IPS-NIHi11 (cell line): ENCODE data around the gene ABHD17C.

Source experiments
- DNase-seq: peaks from one replicate; pipeline ENCODE4 v3.0.0; 2012; ENCODE audit warnings: mixed read lengths, low spot score

The ABHD17C gene

DNA sequence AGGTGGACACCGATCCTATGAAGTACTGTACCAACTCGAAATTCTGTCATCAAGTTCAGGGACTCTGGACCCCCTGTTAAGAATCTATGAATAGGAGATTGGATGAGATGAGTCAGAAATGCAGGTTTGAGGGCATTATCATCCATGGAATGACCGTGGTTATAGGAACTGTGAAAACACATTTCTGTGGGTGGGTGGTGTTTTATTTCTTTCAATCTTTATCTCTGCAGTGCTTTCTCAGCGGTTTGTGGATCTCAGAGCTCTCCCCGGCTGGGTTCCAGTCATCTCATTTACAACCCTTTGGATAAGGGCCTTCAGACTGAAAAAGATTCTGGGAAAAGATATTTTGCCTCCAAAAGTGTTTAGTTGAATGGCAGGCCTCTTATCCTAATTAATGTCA lies 5.4 kb upstream of the ABHD17C start:
- no peak for DNase-seq

DNA sequence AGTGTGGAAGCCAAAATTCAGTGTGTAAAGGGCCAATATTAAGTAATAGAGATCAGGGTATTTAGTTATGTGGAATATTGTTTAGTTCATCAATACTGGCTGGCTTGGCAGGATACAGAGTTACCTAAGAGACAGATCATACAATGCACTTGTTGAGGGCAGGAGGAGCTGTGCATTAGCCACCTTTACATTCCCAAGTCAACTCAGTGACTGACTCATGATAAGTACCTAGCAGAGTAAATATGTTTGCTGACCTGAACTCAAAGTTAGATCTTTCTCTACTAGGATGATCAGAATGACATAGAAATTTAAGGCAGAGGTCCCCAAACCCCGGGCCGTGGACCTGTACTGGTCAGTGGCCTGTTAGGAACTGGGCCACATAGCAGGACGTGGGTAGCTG lies 3.5 kb upstream of the ABHD17C start:
- no peak for DNase-seq

DNA sequence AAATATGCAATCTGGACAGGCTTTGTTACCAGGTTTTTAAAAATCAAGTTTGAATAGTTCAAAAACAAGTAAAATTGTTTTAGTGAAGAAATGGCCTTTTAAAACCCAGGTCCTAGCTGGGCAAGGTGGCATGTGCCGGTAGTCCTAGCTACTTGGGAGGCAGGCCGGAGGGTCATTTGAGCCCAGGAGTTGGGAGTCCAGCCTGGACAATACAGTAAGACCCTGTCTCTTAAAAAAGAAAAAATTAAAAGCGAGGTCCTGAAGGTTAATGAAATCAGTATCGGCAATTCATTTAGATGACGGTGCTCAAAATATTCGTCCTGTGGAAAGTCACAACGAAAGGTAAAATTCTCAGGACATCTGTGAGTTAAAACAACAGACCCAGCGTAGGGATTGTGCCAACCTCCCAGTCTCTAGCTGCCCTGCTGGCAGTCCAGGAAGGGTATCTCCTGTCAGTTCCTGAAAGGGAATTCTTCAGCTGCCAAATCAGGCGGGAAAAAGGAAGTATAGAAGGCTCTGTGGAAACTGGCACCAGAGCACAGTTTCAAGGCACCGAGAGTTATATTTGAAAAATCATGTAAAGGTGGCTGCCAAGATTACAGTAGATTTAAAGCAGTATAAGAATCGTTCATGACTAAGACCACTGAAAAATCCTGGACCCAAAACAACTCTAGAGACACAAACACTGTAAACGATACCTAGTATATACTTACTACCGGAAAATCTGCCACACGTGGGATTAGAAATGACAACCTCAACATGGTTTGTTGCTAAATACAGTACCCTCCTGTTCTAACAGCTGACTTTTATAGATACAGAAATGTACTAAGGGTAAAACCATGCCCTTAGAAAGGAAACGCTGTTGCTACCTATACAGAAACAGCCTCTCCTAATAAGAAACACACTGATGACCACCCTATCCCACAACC lies 1.2 kb upstream of the ABHD17C start:
- DNase-seq = no peak

DNA sequence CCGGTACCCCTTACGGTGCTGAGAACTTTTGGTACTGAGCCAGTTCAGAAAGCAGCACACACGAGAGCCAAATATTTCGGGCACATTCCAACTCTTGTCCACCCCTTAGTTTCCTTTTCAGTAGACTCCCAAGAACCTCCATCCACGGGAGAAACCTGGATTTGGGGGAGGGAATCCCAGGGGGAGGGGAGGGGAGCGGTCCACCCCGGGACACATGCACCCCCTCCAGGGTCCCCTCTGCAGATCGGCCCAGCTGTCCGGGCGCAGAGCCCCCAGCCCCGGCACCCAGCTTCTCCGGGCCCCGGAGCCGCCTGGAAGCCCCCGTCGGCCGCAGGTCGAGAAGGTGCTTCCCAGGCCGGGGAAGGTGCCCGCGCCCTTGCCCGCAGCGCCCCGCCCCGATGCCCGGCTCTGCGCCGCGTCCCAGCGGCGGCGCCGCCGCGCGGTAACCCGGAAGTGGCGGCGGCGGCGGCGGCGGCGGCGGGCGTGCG lies 455 bp upstream of the ABHD17C start:
- DNase-seq = no peak

DNA sequence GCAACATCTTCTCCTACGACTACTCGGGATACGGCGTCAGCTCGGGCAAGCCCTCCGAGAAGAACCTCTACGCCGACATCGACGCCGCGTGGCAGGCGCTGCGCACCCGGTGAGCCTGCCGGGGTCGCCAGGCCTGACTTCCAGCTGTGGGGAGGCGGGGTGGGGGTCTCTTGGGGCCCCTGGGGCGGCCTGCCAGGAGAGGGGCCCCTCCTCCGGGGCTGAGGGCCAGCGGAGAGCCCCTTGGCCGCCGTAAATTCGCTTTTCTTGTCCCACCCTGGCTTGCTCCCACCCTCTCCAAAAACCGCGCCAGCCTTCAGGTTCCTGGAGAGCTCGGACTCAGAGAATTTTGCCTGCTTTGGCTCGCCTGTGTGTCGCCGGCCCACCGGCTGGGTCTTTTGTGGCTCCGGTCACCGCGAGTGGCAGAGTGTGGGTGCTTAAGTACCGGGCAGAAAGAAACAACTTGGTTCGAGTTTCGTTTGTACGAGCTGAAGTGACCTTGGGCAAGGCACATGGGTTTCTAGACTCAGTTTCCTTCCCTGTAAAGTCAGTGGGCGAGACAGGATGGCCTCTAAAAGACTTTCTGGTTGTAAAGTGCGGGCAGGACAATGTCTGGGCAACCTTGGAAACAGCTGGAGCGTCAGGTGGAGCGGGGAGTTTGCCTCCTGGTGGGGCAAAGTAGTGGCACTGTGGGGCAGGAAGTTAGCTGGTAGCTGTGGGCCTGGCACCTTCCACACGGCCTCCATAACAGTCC lies 976 bp downstream of the ABHD17C start:
- DNase-seq = peak; percentile 42

DNA sequence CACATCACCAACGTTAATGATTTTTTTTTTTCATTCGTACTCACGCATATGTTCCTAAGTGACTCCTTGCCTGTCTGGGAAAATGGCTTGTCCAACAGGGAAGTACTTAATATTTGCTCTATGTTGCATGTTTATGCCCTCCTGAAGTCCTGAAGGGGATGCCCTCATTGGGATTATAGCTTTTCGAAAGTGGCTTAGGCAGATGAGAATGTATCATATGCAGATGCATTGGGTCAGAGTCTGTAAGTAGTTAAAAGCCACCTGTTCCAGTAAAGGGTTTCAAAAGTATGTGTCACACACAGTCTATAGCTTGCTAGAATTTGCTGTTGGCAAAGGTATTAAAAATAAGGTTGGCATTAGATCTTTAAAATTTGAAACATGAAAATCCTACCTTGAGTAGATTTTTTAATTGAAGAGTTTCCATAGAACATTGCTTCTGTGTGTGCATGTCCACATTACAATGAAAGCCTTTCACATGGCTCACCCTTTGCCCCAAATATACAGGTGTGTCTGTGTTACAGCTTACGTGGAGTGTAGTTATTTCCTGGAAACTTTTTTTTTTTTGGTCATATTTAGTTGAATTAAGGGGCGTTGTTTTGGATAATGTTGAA lies 2.1 kb downstream of the ABHD17C start:
- no peak for DNase-seq

DNA sequence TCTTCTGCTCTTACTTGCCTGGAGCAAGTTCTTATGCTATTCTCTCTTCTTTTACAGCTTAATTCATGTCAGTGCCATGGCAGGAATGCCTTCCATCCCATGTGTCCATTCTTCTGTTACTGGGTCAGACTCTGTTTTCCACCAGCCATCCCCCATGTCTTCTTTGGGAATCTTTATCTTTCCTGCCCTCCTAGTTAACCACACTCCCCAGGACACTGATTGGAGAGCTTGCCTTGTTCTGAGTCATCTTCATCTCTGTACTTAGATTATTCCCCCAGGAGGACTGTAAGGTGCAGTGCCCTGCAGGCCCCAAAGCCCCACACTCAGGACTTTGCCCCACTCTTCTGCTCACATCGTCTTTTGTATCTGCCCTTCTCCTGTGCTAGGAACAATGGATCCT lies 3.6 kb downstream of the ABHD17C start:
- DNase-seq = no peak

DNA sequence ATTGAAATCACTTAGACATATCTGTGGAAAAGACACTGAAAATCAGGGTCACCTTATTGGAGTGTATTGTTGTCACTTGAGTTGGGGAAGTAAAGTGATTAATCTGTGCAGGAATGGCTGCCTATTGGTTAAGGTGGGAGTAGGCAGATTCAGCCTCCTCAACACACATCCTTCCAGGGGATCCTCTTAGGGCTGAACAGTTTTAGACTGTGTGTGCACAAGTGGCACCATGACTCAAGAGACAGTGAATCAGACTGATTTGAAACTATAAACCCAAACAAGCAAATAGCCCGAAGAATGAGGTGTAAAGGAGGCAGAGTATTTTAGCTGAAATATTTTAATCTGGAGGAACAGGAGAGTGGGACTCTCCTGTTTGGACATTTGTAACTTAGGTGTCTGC lies 4.9 kb downstream of the ABHD17C start:
- DNase-seq = no peak

DNA sequence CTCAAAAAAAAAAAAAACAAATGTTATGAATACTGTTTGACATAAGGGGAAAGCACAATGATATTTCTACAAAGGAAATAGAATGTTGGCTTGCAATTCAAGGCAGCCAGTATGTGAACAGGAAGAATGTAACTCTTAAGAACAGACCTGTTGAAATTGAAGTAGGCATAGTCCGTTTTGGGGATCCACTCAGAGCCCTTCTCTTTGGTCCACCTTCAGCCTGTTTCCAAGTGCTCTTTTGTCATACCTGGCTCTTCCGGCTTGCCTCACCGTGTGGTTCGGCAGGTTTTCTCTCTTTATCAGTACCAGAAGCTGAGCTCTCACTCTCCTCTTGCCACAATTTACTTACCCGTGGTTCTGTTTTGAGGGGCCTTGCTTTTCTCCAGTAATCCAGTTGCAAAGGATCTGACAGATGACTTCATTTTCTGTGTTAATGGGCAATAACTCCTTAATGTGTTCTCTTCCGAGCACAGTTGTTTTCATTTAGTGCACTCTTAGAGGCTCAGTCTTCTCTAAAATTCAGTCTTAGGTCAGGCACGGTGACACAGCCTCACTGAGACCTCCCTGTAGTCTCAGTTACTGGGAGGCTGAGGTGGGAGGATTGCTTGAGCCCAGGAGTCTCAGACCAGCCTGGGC lies 6.7 kb downstream of the ABHD17C start:
- DNase-seq = no peak

DNA sequence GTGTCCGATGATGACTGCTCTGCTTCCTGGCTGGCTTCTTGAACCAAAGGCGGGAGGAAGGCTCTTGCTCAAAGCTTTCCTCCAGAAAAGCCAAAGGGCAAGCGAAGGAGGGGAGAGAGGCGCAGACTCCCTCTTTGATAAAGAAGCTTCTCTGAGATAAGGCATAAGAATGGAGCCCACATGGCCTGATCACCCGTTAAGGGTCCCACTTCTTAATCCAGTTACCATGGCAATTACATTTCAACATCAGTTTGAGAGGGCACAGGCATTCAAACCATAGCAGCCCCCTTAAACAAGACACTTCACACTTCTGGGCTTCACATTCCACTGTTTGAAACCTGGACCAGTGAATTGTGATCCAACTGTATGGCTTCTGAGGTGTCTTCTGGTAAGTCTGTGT lies 8.0 kb downstream of the ABHD17C start:
- DNase-seq = no peak

DNA sequence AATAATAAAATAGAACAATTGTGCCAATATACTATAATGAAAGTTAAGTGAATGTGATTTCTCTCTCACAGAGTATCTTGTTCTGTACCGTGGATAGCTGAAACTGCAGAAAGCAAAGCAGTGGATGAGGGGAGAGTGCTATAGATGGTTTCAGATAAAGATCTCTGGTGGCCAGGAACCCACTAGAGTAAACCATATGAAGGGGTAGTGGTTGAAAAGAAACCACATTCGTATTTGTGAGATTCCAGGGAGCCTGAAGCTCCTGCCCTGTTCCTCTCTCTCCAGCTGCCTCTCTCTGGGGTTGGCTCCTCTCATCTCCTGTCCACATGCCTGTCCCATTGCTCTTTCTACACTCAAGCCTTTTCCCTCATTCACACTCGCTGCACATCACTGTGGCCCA lies 8.9 kb downstream of the ABHD17C start:
- DNase-seq = no peak

DNA sequence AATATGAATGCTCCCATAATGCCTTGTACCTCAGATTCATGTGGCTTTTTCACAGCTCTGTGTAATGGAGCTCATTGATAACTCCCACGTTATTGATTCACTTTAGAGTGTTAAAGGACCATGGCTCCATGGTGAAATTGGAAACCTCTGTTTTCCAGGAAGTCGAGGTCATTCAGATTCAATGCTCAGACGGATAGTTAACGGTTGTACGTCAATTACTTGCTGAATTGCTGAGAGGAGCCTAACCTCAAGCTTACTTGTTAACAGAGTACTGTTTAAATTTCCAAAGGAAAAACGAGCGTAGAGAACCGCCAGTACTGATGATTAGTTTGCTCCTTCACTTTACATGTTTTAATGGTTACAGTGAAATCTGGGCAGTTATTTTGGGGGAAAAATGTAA lies 11.1 kb downstream of the ABHD17C start:
- peak; percentile 30 for DNase-seq

DNA sequence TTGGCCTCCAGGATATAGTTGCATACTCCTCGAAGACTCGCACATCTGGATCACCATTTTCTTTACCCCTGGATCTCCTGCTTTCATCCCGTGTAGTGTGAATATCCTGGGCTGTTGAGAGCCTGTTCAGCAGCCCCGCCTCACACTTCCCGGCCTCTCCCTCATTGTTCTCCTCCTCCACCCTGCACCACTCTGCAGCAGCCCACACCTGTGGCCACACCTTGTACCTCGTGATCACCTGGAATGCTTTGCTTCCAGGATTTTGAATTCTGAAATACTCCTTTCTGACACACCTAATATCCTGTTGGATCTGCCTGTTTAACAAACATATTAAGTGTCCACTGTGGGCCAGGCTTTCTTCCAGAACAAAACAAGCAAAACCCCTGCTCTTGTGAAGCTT lies 14.4 kb downstream of the ABHD17C start:
- peak; percentile 65 for DNase-seq

DNA sequence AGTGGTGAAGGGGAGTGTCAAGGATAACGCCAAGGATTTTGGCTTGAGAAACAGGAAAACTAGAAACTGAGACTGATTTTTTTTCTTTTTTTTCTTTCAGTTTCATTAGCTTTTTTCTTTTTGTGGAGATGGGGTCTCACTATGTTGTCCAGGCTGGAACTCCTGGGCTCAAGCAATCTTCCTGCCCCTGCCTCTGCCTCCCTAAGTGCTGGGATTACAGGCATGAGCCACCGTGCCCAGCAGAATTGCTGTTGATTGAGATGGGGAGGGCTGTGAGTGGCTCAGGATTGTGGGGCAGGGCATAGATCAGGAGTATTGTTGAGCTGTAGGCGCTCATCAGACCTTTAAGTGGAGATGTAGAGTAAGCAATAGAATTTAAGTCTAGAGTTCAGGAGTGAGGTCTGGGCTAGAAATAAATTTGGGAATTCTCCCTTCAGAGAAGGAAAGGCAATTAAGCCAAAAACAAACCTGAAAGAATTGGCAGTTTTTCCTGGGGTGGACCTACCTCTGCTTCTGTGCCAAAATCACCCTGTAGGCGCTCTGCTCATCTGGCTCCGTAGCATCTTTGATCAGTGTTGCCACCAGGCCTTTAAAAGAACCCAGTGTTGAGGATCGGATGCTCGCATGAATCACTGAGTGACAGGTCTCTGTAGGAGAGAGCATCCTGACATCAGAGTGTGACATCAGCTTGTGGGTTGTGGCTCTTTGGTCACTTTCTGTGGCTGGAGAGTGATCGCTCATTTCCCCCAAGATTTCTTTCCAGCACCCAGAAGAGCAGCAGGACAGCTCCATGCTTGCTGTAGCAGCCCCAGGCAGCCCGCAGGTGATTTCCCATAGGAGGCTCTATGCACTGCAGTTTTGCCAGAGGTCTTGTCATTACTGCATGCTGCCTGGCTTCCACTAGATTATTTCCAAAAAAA lies 15.8 kb downstream of the ABHD17C start:
- DNase-seq = no peak

DNA sequence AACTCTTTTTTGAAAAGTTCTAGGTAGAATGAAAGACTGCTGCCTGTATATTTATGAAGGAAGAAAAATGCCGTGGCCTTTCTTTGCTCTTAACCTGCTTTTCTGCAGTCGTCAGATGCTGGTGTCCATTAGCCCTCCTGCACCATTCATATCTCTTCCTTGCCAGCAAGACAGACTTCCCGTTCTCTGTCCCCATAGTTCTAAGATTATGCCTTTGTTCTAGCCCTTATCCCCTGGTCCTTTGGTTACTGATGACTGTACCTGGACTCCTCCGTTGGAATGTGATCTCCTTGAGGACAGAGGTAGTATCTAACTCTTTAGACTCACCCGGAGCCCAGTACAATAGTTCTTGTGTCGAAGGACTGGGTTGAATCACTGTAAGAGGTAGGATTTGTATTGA lies 16.8 kb downstream of the ABHD17C start:
- DNase-seq = no peak

DNA sequence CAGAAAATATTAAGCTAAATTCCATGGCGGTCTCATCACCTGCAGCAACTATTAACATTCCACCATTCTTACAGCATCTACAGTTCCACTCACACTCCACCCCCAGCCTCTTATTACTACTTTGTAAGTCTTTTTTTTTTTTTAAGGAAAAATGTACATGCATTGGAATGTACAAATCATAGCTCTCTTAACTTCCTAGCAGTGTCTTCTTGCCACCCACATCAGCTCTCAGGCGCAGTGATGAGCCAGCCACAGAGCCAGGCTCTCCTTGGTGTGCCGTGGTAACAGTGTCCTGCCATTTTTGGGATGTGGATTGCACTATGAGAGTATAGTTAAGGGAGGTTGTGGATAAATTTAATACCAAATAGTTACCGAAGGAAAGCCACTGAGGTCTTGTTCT lies 17.8 kb downstream of the ABHD17C start:
- DNase-seq = no peak

DNA sequence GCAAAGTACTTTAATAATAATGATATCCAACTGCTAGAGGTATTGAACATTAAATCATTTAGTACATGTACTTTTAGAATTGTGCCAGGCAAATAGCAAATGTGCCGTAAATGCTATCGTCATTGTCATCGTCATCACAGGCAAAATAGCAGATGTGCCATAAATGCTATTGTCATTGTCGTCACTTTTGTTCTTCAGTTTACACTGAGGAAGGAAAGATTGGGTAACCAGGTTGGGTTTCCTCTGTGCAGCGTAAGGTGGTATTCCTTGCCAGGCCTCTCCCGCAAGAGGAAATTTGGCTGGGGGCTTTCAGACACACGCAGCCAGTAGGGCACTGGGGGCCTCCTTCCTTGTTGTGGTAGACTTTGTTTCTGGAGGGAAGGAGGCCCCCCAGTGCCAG lies 26.4 kb downstream of the ABHD17C start:
- DNase-seq = no peak

DNA sequence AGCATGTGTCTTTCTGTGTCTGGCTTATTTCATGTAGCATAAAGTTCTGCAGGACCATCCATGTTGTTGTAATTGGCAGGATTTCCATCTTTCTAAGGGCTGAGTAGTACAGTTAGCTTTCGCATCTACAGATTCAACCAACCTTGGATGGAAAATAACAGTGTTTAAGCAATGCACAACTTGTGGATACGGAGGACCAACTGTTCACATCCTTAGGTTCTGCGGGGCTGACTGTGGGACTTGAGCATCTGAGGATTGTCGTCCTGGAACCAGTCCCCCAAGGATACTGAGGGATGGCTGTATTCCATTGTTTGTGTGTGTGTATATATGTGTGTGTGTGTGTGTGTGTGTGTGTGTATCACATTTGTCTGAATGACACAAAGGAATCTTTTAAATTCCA lies 27.7 kb downstream of the ABHD17C start:
- DNase-seq = no peak

DNA sequence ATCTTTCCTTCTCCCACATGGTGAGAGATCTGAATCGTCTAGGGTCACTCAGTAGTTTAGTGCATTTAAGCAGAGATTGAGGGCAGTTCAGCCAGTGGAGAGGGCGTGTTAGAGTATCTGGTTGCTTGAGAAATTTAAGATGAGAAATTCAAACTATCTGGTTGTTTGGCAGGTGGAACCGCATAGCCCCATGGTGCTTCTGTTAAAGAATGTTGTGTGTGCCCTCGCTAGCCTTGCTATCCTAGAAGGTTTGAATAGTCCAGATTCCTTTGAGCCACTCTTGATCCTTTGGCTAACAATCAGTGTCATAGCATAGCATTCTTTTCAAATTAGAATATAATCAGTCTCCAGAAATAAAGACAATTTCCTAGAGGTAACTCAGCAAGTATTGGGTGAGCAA lies 32.1 kb downstream of the ABHD17C start:
- DNase-seq = no peak

DNA sequence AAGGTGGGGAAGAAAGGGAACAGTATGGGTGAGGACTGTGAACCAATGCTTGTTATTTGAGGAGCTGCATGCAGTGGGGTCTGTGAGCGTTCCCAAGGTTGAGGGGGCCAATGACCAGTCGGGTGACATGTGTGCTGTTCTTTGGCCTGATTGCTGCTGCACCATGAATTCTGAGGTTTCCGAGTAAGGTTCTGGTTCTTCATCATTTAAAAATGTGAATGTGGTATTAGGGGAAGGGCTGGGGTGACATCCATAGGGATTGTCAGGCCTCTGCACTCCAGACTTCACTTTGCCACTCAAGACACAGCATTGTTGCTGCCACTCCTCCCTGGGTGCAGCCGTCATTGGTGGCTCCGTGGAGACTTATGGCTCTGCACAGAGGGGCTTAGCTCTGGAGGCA lies 32.5 kb downstream of the ABHD17C start:
- no peak for DNase-seq

DNA sequence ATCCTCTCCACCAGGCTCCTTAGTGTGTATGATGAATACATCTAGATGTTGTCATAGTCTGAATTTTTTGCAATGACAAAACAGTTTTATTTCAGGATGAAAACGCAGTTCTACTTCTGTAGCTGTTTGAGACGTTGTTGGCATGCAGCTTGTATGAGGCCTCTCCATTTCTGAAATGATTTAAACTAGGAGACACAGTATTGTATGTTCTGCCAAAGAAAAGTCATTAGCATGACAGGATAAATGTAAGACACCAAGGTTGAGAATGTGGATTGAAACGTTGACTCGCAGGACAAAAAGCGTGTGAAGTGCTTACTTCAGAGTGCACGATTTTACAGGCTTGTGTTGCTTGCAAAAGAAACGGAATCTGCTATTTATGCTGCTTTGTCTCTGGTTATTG lies 35.3 kb downstream of the ABHD17C start:
- DNase-seq = no peak
